Activated gamma-delta T cell treated with Interleukin-2 at 50 U/mL for 16 hours (primary cell): ENCODE measurements around the gene FGF14.
"Not testable (repeated sequence)": the region's sequence is repeated elsewhere in the genome, so short reads cannot be mapped to it uniquely, and the experiment has no call there.

ENCODE experiments used
- DNase-seq: peaks from one replicate; pipeline ENCODE4 v3.0.0-alpha.2; 2020

FGF14 gene

GRCh38 chr13:102117175-102117831 lies 284.5 kb downstream of the FGF14 start:
- DNase-seq: no peak

- no peak for DNase-seq
These were observed 298.4 kb downstream of the FGF14 start for GRCh38 chr13:102103469-102103868.

GRCh38 chr13:102100234-102100633 lies 301.6 kb downstream of the FGF14 start:
- no peak for DNase-seq

- DNase-seq: no peak
These were observed 304.1 kb downstream of the FGF14 start for GRCh38 chr13:102097708-102098107.

- not testable (repeated sequence) for DNase-seq
These were observed 308.6 kb downstream of the FGF14 start for GRCh38 chr13:102093288-102093687.

GRCh38 chr13:102091231-102091630 lies 310.6 kb downstream of the FGF14 start:
- no peak for DNase-seq

GRCh38 chr13:102090532-102090931 lies 311.3 kb downstream of the FGF14 start:
- no peak for DNase-seq

- DNase-seq: no peak
These were observed 312.1 kb downstream of the FGF14 start for GRCh38 chr13:102089722-102090121.

GRCh38 chr13:102089177-102089576 lies 312.7 kb downstream of the FGF14 start:
- no peak for DNase-seq

- DNase-seq: no peak
These were observed 328.6 kb downstream of the FGF14 start for GRCh38 chr13:102073251-102073650.

GRCh38 chr13:102071711-102072110 lies 330.1 kb downstream of the FGF14 start:
- no peak for DNase-seq

GRCh38 chr13:102068323-102068722 lies 333.5 kb downstream of the FGF14 start:
- DNase-seq: not testable (repeated sequence)

GRCh38 chr13:102055090-102055779 lies 346.6 kb downstream of the FGF14 start:
- DNase-seq: no peak

- DNase-seq: no peak
These were observed 352.0 kb downstream of the FGF14 start for GRCh38 chr13:102049853-102050252.

- DNase-seq: no peak
These were observed 356.1 kb downstream of the FGF14 start for GRCh38 chr13:102045731-102046130.

GRCh38 chr13:102042746-102043145 lies 359.1 kb downstream of the FGF14 start:
- DNase-seq: no peak

GRCh38 chr13:102041544-102041943 lies 360.3 kb downstream of the FGF14 start:
- DNase-seq: no peak

- DNase-seq: no peak
These were observed 361.0 kb downstream of the FGF14 start for GRCh38 chr13:102040812-102041211.

GRCh38 chr13:102039264-102039663 lies 362.6 kb downstream of the FGF14 start:
- DNase-seq: no peak

GRCh38 chr13:102038787-102039186 lies 363.1 kb downstream of the FGF14 start:
- no peak for DNase-seq

GRCh38 chr13:102035969-102036368 lies 365.9 kb downstream of the FGF14 start:
- no peak for DNase-seq

- DNase-seq: no peak
These were observed 368.0 kb downstream of the FGF14 start for GRCh38 chr13:102033857-102034331.

- DNase-seq: no peak
These were observed 368.5 kb downstream of the FGF14 start for GRCh38 chr13:102033386-102033785.

GRCh38 chr13:102028868-102029267 lies 373.0 kb downstream of the FGF14 start:
- DNase-seq: no peak

GRCh38 chr13:102028206-102028605 lies 373.6 kb downstream of the FGF14 start:
- no peak for DNase-seq
